NCI-H187 (cell line): ENCODE results near the gene TGFBR2.

Experiments used
- DNase-seq, 2 experiments: peaks; one replicate each; lab custom pipeline; 2025; lab: John Stamatoyannopoulos, UW

TGFBR2 gene

DNA sequence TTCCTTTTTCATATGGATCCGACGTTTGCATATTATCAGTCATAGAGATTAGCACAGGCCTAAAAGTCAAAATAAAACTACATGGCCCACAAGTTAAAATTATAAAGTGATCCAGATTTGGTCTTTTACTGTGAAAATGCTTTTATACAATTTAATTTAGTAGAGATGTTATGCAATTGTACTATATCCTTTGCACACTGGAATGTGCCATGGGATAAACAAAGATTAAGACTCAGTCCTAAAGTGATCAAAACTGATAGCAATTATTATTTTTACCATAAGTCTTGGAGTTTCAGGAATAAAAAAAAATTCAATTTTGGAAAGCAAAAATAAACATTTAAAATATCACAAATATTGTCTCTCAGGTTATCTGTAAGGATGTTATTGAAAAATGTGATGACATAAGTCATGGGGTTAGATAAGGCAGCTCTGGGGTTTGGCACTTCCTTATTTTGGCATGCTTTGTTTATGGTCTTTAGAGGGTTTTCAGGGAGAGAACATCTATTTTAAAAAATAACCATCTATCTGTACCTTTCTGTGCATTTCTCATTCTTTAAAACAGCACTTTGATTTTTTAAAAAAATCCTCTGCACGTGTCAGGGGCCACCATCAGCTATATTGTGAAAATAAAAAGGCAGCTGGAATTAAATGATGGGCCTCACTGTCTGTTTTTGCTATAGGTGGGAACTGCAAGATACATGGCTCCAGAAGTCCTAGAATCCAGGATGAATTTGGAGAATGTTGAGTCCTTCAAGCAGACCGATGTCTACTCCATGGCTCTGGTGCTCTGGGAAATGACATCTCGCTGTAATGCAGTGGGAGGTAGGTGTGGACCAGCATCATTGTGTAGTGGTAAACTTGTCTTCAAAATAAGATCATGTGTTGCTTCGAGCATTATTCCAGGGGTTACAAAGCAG, 67.3 kb downstream of the TGFBR2 start:
- no peak for DNase-seq

DNA sequence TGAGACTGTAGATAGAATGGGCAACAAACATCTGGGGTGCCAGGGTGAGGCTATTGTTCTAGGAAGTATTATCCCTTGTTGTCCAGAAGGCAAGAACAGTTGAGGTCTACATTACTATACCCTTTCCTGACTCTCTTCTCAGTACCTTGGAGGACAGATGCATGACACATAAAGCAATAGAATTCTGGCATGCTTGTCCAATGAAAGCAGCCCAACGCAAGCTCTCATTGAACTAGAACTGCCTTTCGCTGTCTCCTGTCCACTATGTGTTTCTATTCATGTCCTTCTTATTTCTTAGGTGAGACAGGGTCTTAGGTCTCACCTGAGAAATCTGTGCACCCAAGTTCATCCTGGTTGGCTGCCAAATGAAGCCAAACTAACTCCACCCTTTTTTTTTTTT, 68.6 kb downstream of the TGFBR2 start:
- no peak for DNase-seq

- DNase-seq, result no peak
Observed at GRCh38 chr3:30675774-30676173, 69.4 kb downstream of the TGFBR2 start.

GRCh38 chr3:30676424-30677346, 70.3 kb downstream of the TGFBR2 start:
- no peak for DNase-seq

GRCh38 chr3:30677347-30677685, 70.9 kb downstream of the TGFBR2 start:
- DNase-seq, result no peak

DNA sequence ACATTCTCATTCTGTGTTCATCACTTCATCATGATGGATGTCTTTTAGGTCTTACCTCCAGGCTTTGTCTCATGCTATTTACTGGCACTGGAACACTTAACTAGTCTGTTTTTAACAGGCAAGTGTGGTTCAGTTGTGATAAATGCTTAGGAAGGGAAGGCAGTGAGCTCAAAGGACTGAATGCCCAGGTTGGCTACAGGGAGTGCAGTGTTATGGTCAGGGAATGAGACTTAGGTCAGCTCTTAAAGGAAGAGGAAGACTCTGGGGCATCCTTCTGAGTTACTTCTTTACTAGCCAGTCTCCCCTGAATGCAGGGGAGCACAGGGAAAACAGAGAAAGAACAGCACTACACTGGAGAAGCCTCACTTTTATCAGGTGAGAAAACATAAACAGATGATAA, 72.6 kb downstream of the TGFBR2 start:
- DNase-seq, result no peak

DNA sequence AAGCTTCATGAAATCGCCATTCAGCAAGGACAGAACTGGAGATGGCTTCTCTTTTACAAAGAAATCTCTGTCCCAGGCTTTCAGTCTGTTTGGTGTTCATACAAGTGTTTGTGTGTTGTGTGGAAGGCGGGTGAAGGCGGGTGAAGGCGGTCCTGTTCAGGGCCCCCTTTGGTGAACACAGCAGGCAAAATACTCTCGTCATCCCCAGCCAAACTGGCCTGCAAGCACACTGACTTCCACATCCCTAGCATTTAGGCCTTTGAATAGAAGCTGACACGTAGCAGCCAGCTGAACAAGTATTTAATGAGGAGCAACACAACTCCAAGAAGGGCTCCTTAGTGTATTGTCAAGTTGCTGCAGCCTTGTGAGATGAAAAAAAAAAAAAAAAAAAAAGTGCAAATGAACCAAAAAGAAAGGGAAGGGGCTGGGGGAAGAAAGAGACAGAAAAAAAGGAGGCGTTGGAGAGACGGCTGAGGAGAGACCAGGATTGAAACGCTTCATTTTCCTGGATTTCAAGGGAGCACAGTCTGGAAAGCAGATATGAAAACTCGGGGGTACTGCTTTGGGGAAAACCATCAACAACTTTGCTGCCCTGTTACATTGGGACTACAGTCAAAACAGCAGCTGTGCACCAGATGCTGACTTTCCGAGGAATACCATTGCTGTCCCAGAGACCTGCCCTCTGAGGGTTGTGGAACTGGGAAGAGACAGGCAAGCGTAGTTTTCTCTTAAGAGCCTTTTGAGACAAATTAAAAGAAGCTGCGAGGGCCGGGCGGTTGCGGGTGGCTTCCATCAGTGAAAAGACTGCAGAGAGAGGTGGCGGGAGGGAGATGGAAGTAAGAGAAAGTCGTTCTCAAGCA, 74.6 kb downstream of the TGFBR2 start:
- DNase-seq, result no peak

DNA sequence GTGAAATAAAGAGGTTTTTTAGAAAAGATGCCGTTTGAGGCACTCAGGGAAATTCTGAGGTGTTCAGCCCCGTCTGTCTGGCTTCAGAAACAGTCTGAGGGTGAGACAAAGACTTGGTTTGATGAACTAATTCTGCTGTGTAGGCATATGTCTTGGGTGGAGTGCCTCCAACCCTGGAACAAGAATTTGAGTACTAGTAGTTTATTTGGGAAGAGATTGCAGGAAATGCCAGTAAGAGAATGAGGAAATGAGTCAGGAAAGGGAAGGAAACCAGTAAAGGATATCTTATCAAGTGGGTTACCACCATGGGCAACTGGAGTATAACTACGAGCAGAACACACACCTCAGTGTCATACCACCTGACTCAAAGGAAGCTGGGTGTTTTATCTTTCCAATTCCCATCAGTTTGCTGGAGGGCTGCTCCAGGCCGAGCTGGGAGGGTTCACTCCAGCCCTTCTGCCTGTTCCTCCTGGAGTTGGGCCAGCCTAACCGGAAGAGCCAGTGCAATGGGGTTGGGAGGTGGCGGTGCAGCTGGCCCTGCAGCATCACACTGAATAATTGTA, 75.3 kb downstream of the TGFBR2 start:
- DNase-seq, result no peak

DNA sequence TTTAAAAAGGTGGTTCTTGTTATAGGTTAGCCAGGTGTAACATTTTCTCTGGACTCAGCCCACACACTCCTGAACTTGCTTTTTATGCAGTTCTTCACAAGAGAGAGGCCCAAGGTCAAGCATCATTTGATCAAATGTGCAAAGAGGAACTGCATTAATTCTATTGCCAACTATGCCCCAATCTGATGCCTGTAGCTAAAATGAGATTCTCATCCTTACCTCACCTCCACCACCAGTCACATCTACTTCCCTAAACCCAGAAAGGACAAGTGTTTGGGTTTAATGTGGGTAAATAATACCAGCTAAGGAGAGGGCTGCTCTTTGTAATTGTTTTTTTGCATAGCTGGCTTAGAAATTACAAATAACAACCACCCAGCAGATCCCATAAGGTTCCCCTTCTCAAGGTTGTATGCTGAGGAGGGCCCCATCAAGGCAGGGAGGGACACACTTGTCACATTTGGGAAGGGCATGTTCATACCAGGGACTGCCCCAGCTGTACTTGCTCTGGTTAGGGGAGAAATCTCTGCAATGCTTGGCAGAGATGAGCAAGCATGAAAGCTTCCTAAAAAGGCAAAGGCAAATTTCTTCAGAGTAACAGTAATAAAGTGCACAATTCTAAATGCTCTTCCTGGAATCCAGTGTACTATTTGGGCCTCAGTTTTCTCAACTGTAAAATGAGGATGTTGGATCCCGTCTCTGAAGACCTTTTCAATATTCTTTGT, 76.2 kb downstream of the TGFBR2 start:
- no peak for DNase-seq

GRCh38 chr3:30683769-30684168, 77.4 kb downstream of the TGFBR2 start:
- no peak for DNase-seq

DNA sequence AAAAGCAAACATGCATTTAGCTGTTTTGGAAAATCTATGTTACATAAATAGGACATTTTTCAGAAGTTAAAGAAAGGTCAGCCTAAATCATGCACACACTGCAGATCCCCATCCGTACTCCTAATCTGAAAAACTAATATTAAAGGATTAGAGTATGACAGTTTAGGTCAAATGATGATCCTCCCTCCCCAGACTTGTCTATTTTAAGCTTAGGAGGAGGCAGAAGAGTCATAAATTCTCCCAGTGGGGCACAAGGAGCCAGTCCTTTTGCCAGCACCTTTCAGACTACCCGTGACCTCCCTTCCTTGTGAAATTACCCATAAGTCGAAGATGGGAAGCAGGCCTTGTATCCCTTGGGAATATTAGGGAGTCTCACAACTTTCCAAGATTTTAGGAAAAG, 78.0 kb downstream of the TGFBR2 start:
- DNase-seq, result no peak

GRCh38 chr3:30685267-30685667, 78.9 kb downstream of the TGFBR2 start:
- DNase-seq, result no peak

- DNase-seq, result no peak
Observed at GRCh38 chr3:30686176-30686575, 79.8 kb downstream of the TGFBR2 start.

DNA sequence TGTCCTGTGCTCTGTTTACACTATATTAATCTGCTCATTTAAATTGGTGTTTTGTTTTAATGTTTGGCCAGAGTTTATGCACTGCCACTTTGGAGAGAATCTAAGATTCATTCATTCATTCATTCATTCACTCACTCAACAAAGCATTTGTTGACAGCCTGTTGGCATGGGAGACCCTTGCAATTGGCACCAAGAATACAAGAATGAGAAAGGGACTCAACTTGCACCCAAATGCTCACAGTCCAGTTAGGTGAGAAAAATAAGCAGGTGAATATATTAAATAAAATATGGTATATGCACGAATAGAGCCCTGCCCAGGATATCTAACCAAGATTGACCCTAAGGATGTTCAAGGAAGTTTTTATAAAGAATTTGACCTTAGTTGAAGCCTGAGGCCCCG, 80.4 kb downstream of the TGFBR2 start:
- no peak for DNase-seq

GRCh38 chr3:30687930-30688570, 81.6 kb downstream of the TGFBR2 start:
- DNase-seq, result no peak

DNA sequence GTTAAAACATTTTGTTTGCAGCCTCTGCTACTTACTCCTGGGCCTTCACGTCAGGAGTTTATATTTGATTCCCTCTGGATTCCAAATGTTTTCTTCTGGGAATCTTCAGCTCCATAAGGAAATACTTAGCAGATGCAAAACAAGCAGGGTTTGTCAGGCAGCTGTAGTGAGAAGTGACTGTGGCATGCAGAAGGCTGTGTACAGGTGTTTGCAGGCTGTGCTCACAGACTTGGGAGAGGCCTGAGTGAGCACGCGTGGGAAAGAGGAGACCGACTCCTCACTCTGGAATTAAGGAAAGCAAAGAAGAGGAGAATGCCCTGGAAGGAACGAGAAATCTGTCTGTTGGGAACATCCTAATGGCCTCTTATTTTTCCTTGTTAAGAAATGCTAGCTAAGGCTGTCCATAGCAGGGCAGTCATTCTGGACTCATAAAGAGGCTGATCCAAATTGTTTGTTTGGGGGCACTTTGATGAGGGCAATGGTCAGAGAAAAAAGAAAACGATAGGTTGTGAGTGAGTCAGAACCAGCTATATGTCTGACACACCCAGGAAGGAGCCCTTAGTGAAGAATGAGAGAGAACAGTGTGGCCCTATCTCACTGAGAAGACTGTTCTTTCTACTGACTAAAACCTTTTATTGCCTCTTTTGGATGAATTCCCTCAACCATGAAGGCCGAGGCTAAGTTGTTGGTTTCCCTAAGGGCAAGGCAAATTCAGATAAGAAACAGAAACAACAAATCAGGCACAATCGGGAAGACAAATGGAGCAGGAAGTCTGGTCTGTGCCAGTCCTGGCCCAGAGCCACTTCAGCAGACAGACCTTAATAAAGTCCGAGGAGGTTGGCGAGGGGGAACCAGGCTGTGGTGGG, 82.6 kb downstream of the TGFBR2 start:
- no peak for DNase-seq

- no peak for DNase-seq
Observed at GRCh38 chr3:30690199-30690598, 83.8 kb downstream of the TGFBR2 start.

DNA sequence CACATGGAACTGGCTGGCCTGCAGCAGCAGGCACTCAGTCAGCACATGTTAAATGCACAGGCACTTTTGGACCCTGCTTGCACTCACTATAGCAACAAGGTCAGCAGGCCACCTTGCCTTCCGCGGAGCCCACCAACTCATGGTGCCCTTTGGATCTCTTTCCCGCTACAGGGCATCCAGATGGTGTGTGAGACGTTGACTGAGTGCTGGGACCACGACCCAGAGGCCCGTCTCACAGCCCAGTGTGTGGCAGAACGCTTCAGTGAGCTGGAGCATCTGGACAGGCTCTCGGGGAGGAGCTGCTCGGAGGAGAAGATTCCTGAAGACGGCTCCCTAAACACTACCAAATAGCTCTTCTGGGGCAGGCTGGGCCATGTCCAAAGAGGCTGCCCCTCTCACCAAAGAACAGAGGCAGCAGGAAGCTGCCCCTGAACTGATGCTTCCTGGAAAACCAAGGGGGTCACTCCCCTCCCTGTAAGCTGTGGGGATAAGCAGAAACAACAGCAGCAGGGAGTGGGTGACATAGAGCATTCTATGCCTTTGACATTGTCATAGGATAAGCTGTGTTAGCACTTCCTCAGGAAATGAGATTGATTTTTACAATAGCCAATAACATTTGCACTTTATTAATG, 85.0 kb downstream of the TGFBR2 start:
- no peak for DNase-seq

- no peak for DNase-seq
Observed at GRCh38 chr3:30691944-30692343, 85.5 kb downstream of the TGFBR2 start.
